DMS 273 treated with DMSO at 0.1 percent for 48 hours (cell line): ENCODE results near the gene UXS1.
"Not testable (repeated sequence)": the region's sequence is repeated elsewhere in the genome, so short reads cannot be mapped to it uniquely, and the experiment has no call there.

Source experiments
- DNase-seq: peaks from one replicate; lab custom pipeline; 2025; lab: John Stamatoyannopoulos, UW

Gene UXS1

GRCh38 chr2:106160786-106161261 is 33.3 kb downstream of the UXS1 start:
- DNase-seq = no peak

GRCh38 chr2:106159866-106160785 is 34.0 kb downstream of the UXS1 start:
- no peak for DNase-seq

DNA sequence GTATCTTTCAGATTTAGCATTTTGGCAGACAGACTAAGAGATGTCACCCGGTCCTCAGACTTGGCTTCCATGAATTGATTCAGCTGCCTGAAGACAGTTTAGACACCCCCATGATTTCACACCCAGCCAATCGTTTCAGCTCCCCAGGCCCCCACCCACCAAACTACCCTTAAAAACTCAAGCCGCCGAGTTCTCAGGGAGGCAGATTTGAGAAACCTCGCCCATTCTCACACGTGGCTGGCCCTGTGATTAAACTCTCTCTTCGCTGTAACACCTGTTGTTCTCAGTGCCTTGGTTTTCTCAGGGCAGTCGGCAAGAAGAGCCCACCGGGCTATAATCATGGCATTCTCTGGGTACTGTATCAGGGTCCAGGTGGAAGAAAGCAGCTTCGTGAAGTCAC is 35.2 kb downstream of the UXS1 start:
- DNase-seq = no peak

- DNase-seq = no peak
These were observed 36.0 kb downstream of the UXS1 start for GRCh38 chr2:106158131-106158530.

GRCh38 chr2:106157416-106157815 is 36.7 kb downstream of the UXS1 start:
- no peak for DNase-seq

GRCh38 chr2:106156305-106157296 is 37.5 kb downstream of the UXS1 start:
- no peak for DNase-seq

DNA sequence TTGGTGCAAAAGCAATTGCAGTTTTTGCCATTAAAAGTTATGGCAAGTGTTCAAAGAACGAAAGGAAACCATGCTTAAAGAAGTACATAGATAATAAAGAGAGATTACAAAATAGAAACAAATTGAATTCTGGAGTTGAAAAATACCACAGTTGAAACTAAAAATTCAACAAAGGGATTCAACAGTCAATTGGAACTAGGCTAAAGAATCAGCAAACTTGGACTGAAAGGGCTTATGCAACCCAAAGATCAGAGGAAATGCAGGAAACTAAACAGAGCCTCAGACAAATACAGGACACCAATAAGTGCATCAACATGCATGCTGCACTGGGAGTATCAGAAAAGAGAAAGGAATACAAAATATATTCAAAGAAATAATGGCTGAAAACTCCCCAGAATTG is 40.3 kb downstream of the UXS1 start:
- DNase-seq = no peak

GRCh38 chr2:106147665-106148064 is 46.4 kb downstream of the UXS1 start:
- DNase-seq = no peak

- no peak for DNase-seq
These were observed 46.9 kb downstream of the UXS1 start for GRCh38 chr2:106147159-106147558.

GRCh38 chr2:106144621-106145331 is 49.3 kb downstream of the UXS1 start:
- no peak for DNase-seq

DNA sequence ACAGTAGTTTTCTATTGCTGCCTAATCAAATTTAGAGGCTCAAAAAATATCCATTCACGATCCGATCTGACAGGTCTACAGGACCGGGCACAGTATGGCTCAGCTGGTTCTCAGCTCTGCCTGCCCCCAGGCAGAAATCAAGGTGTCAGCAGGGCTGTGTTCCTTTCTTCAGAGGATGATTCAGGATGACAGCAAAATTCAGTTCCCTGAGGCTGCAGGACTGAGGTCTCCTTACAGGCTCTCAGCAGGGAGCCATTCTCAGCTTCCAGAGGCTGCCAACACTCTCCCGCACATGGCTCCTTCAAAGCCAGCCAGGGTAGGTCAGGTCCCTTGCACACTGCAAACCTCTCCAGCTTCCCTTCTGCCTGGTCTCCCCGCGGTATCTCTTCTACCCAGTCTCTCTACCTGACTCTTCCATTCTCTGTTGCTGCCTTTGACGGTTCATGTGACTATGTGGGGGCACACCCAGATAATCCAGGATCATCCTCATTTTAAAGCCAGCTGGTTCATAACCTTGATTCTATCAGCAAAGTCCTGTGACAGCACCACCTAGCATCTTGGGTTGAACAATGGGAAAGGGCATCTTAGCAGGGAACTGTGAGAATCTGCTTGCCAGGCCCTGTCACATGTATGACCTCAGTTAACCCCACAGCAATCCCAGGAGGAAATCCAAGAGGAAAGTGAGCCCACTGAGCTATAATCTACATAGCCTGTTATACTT is 50.4 kb downstream of the UXS1 start:
- DNase-seq = no peak

- DNase-seq = no peak
These were observed 51.4 kb downstream of the UXS1 start for GRCh38 chr2:106142683-106143082.

DNA sequence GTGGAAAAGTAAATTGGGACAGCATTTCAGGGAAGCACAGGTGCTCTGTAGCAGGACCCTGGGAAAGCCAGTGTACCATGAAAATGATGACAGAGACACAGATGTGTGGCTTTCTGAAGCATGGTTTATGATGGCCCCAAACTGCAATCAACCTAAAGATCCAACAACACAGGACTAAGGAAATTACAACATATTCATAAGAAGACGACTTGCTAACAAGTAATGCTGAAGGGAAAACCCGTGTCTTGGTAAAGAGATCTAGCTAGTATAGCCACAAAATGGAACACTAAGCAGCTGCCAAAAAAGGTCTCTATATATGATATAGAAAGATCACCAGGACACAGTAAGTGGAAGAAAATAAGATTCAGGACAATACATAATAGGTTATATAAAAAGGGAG is 53.2 kb downstream of the UXS1 start:
- no peak for DNase-seq

DNA sequence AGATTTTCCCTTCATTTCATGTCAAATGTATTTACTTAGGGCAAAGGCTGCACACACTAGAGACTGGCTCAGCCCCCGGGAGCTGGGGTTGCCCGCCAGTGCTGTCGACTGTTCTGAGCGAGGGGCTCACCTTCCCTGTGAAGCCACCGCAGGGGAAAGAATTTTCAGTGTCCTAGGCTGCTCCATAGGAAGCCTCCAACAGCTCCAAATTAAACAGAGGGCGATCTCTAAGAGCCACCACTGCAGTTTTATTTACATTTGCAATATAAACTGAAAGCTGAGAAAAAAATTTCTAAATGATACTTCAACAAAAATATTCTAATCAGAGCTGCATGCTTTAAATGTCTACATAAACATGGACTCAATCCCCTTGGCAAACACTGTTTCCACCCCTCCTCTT is 54.0 kb downstream of the UXS1 start:
- no peak for DNase-seq

GRCh38 chr2:106139238-106139935 is 54.7 kb downstream of the UXS1 start:
- no peak for DNase-seq

DNA sequence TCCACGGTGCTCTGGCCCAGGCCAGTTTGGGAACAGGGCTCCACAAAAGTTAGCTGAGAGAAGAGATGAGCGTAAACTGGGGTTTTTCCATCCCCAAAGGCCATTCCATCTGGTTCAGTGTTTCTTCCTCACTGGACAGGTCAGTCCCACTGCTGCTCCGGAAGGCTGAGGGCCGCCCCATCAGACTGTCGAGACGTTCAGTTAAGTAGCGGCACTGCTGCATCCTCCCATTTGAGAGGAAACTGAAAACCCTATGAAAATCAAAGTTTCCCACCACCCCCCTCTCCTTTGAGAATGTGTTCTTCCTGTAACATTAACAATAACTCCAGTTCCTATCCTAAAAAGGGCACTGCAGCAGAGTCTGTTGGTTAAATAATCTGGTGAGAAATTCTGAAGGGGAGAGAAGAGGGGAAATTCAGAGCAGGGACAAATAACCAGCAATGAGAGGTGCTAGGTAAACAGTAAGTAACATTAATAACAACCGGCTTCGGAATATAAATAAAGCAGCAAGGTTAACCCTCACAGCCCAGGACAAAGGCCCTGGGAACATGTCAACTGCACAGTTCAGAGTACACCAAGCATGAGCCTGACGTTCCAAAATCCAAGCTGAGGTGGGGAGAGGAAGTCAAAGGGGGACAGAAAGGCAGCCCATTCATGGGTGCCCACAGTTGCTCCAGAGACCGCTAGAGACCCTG is 55.4 kb downstream of the UXS1 start:
- no peak for DNase-seq

DNA sequence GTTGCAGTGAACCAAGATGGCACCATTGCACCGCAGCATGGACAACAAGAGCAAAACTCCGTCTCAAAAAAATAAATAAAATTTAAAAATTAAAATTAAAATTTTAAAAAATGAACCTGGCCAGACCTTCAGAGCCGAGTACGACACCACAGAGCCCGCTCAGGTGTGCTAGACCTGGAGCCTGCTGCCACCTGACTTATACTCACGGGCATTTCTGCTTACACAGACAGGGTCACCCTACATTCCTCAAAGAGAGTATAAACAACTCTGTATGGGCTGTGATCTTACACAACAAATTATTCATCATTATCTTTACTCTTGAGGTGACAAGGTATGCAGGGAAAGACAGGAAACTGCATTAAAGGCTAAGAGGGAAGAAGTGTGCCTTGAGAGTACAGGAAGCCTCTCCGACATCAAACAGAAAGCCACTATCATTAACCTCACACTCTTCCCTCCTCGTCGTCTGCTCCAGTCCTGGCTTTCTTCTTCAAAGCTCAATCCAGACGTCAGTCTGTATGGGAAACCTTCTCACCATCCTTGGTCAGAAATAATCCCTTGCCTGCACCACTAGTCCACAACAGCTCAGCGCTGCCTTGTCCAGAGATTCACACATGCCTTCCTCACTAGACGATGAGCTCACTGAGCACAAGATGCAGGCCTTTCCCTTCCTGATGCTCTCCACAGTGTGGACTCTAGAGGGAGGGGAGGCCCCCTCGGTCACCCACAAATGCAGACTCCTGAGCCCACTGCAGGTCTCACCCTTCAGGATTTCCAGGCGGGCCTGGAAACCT is 56.2 kb downstream of the UXS1 start:
- no peak for DNase-seq

GRCh38 chr2:106131192-106131591 is 62.9 kb downstream of the UXS1 start:
- DNase-seq = not testable (repeated sequence)
